IMR-90 (cell line): ENCODE measurements around the gene SPATC1L. TPM values are rescaled to one million over a fixed set of nuclear protein-coding genes. Genes with fewer than 3 reads are reported as not detected.

ENCODE experiments used
- ATAC-seq: fragments of 200-7000 bp; cut with Tn5 transposase; 2 replicates; pipeline ENCODE4 v1.9.1; 2020; ENCODE audit warnings: low read depth, mild to moderate bottlenecking, moderate library complexity
- BruUV-seq: library from RNA; stranded (reverse); fragments of 400-500 nt; replicated peaks from 2 replicates; lab custom pipeline; 2021; lab: Mats Ljungman, UMichigan
- CTCF ChIA-PET: fragments of 300-600 bp; formaldehyde crosslinking; extraction: SDS; loops from one replicate; lab custom pipeline; 2021; ENCODE audit warnings: antibody characterized with exemption; lab: Yijun Ruan, JAX
- POLR2A ChIA-PET: fragments of 300-600 bp; sonication (Branson Sonifier 250); formaldehyde crosslinking; loops from one replicate; lab custom pipeline; 2022; ENCODE audit warnings: antibody characterized with exemption; ENCODE audit not compliant: unreplicated experiment; lab: Charles Lee
- DNase-seq: peaks from one replicate; pipeline ENCODE4 v3.0.0; 2013
- H2AFZ ChIP-seq: replicated peaks from 2 replicates; pipeline ENCODE3; 2013; ENCODE audit warnings: low read length, mild to moderate bottlenecking; ENCODE audit not compliant: poor library complexity
- H2AK5ac ChIP-seq: 2 replicates; pipeline ENCODE4 v1.6.1; 2013; ENCODE audit warnings: low read depth, low read length, inconsistent platforms
- H2AK9ac ChIP-seq: replicated peaks from 2 replicates; pipeline ENCODE3; 2013; ENCODE audit warnings: mild to moderate bottlenecking, low read depth, low read length, moderate library complexity; ENCODE audit not compliant: poor library complexity
- H2BK120ac ChIP-seq: 2 replicates; pipeline ENCODE4 v1.6.1; 2013; ENCODE audit warnings: low read depth, low read length, inconsistent platforms
- H2BK15ac ChIP-seq: 3 replicates; pipeline ENCODE4 v1.6.1; 2013; ENCODE audit warnings: low read depth, low read length, inconsistent platforms
- H2BK20ac ChIP-seq: 2 replicates; pipeline ENCODE4 v1.6.1; 2013; ENCODE audit warnings: low read depth, mild to moderate bottlenecking, inconsistent platforms, low read length, moderate library complexity
- H2BK5ac ChIP-seq: 2 replicates; pipeline ENCODE4 v1.6.1; 2013; ENCODE audit warnings: mild to moderate bottlenecking, low read depth, low read length, inconsistent platforms; ENCODE audit not compliant: poor library complexity, severe bottlenecking
- H3K14ac ChIP-seq: replicated peaks from 2 replicates; pipeline ENCODE4 v1.6.1; 2013; ENCODE audit warnings: low read depth, low read length, inconsistent platforms
- H3K18ac ChIP-seq: 2 replicates; pipeline ENCODE4 v1.6.1; 2013; ENCODE audit warnings: low read depth, low read length, control low read depth
- H3K23ac ChIP-seq: 2 replicates; pipeline ENCODE4 v1.6.1; 2013; ENCODE audit warnings: low read depth, low read length, inconsistent platforms
- H3K27ac ChIP-seq: 2 replicates; pipeline ENCODE4 v1.5.1; 2013; ENCODE audit warnings: mild to moderate bottlenecking, control low read depth, low read length; ENCODE audit not compliant: insufficient read depth
- H3K27me3 ChIP-seq: 2 replicates; pipeline ENCODE4 v1.6.1; 2013; ENCODE audit warnings: low read length; ENCODE audit not compliant: control insufficient read depth, insufficient read depth
- H3K36me3 ChIP-seq: 2 replicates; pipeline ENCODE4 v1.6.1; 2013; ENCODE audit warnings: low read length, mixed read lengths; ENCODE audit not compliant: control insufficient read depth, insufficient read depth
- H3K4ac ChIP-seq: 2 replicates; pipeline ENCODE4 v1.6.1; 2013; ENCODE audit warnings: low read depth, low read length, inconsistent platforms
- H3K4me1 ChIP-seq: 2 replicates; pipeline ENCODE4 v1.6.1; 2013; ENCODE audit warnings: low read length, mixed read lengths; ENCODE audit not compliant: control insufficient read depth, insufficient read depth
- H3K4me2 ChIP-seq: 2 replicates; pipeline ENCODE4 v1.6.1; 2013; ENCODE audit warnings: low read depth, mild to moderate bottlenecking, control low read depth, low read length, moderate library complexity
- H3K4me3 ChIP-seq: 2 replicates; pipeline ENCODE4 v1.5.1; 2013; ENCODE audit warnings: low read depth, mild to moderate bottlenecking, control low read depth, low read length, moderate library complexity; ENCODE audit not compliant: insufficient read depth
- H3K56ac ChIP-seq: 2 replicates; pipeline ENCODE4 v1.6.1; 2013; ENCODE audit warnings: low read length, inconsistent platforms; ENCODE audit not compliant: insufficient read depth; ENCODE audit errors: extremely low read depth
- H3K79me1 ChIP-seq, 2 experiments: 2 replicates each; pipeline ENCODE4 v1.6.1; 2013; ENCODE audit warnings: low read length in 2 of 2, inconsistent platforms in 1 of 2, low read depth in 1 of 2
- H3K9ac ChIP-seq: 2 replicates; pipeline ENCODE4 v1.6.1; 2013; ENCODE audit warnings: low read depth, low read length, control low read depth
- H3K9me1 ChIP-seq: 2 replicates; pipeline ENCODE4 v1.6.1; 2013; ENCODE audit warnings: low read length, inconsistent platforms; ENCODE audit not compliant: insufficient read depth
- H3K9me3 ChIP-seq: 2 replicates; pipeline ENCODE4 v1.6.1; 2013; ENCODE audit warnings: low read length; ENCODE audit not compliant: control insufficient read depth, insufficient read depth
- H4K20me1 ChIP-seq: 2 replicates; pipeline ENCODE4 v1.6.1; 2013; ENCODE audit warnings: low read length, inconsistent platforms; ENCODE audit not compliant: insufficient read depth
- H4K5ac ChIP-seq: 2 replicates; pipeline ENCODE4 v1.6.1; 2013; ENCODE audit warnings: mild to moderate bottlenecking, low read depth, low read length, control low read depth
- H4K8ac ChIP-seq, 2 experiments: 2 replicates each; pipeline ENCODE4 v1.6.1; 2013; ENCODE audit warnings: low read depth in 2 of 2, low read length in 2 of 2, control low read depth in 1 of 2, inconsistent platforms in 1 of 2
- H4K91ac ChIP-seq: 2 replicates; pipeline ENCODE4 v1.6.1; 2013; ENCODE audit warnings: low read depth, low read length, inconsistent platforms; ENCODE audit not compliant: insufficient read depth
- BHLHE40 ChIP-seq: fragments of 150-350 bp; IDR thresholded peaks from 2 replicates; pipeline ENCODE4 v1.6.1; 2016; ENCODE audit warnings: mild to moderate bottlenecking, low read depth, low read length
- CEBPB ChIP-seq: IDR thresholded peaks from 2 replicates; pipeline ENCODE4 v1.6.1; 2012; ENCODE audit warnings: low read depth, low read length, improper control_type of control experiment
- CHD1 ChIP-seq: IDR thresholded peaks from 2 replicates; pipeline ENCODE4 v1.6.1; 2012; ENCODE audit warnings: low read depth, low read length, improper control_type of control experiment
- CTCF ChIP-seq: conservative IDR thresholded peaks from 2 replicates; pipeline ENCODE4 v1.5.1; 2012; ENCODE audit warnings: mild to moderate bottlenecking, low read depth, low read length, improper control_type of control experiment
- ELK1 ChIP-seq: fragments of 150-350 bp; IDR thresholded peaks from 2 replicates; pipeline ENCODE4 v1.6.1; 2016; ENCODE audit warnings: low read depth, mild to moderate bottlenecking, low read length, moderate library complexity, borderline replicate concordance
- FOS ChIP-seq: fragments of 150-350 bp; IDR thresholded peaks from 2 replicates; pipeline ENCODE4 v1.6.1; 2016; ENCODE audit warnings: low read depth, low read length
- MAFK ChIP-seq: IDR thresholded peaks from 2 replicates; pipeline ENCODE4 v1.6.1; 2012; ENCODE audit warnings: low read depth, low read length, improper control_type of control experiment
- MAZ ChIP-seq: IDR thresholded peaks from 2 replicates; pipeline ENCODE4 v1.6.1; 2012; ENCODE audit warnings: low read depth, mild to moderate bottlenecking, low read length, improper control_type of control experiment, moderate library complexity, borderline replicate concordance
- MXI1 ChIP-seq: IDR thresholded peaks from 2 replicates; pipeline ENCODE4 v1.6.1; 2012; ENCODE audit warnings: low read depth, mild to moderate bottlenecking, low read length, moderate library complexity, borderline replicate concordance
- NFE2L2 ChIP-seq: fragments of 150-350 bp; IDR thresholded peaks from 2 replicates; pipeline ENCODE4 v1.6.1; 2016; ENCODE audit warnings: low read depth, mild to moderate bottlenecking, low read length
- POLR2A ChIP-seq: IDR thresholded peaks from 2 replicates; pipeline ENCODE4 v1.6.1; 2012; ENCODE audit warnings: mild to moderate bottlenecking, low read depth, low read length
- RAD21 ChIP-seq: IDR thresholded peaks from 2 replicates; pipeline ENCODE4 v1.6.1; 2012; ENCODE audit warnings: low read length, improper control_type of control experiment
- RCOR1 ChIP-seq: IDR thresholded peaks from 2 replicates; pipeline ENCODE4 v1.6.1; 2012; ENCODE audit warnings: mild to moderate bottlenecking, low read length, improper control_type of control experiment; ENCODE audit not compliant: insufficient replicate concordance
- RFX5 ChIP-seq: IDR thresholded peaks from 2 replicates; pipeline ENCODE4 v1.8.0; 2012; ENCODE audit warnings: low read depth, mild to moderate bottlenecking, low read length, moderate library complexity
- SMC3 ChIP-seq: fragments of 150-350 bp; IDR thresholded peaks from 2 replicates; pipeline ENCODE4 v1.6.1; 2016; ENCODE audit warnings: low read depth, mild to moderate bottlenecking, antibody characterized with exemption, low read length, moderate library complexity
- WGBS, 2 experiments: methylation state at CpG; one replicate each; pipeline versions ENCODE4 v1.1.5 to v1.1.7; 2013; ENCODE audit warnings: missing lambda C conversion rate in 2 of 2; ENCODE audit not compliant: insufficient read length in 1 of 2; ENCODE audit errors: extremely low coverage in 2 of 2; 5-methylcytosine and 5-hydroxymethylcytosine counted together
- dilution Hi-C: fragments of 300-500 bp; cut with HindIII; formaldehyde crosslinking; loops from one replicate; pipeline ENCODE4 v1.14.3; 2018; ENCODE audit warnings: low sequenced_read_pairs; ENCODE audit not compliant: unreplicated experiment
- in situ Hi-C: fragments of 300-500 bp; cut with MboI; formaldehyde crosslinking; loops from 3 replicates; pipeline ENCODE4 v1.14.3; 2019; ENCODE audit warnings: low sequenced_read_pairs, inconsistent platforms, mixed read lengths
- intact Hi-C: fragments of 100-400 bp; cut with micrococcal nuclease; formaldehyde crosslinking; loops from 2 replicates; pipeline ENCODE4 v1.10.0; 2022
- polyA plus RNA-seq, 3 experiments: library from polyadenylated mRNA; depleted of rRNA; stranded (reverse); fragments of >200 nt; gene quantifications; 2 replicates each; pipeline ENCODE4 v1.2.3, GENCODE V29; 2012; ENCODE audit warnings: low replicate concordance in 1 of 3
- total RNA-seq: library from RNA; depleted of rRNA; stranded (reverse); fragments of >200 nt; gene quantifications from 2 replicates; pipeline ENCODE4 v1.2.3, GENCODE V29; 2012

Gene SPATC1L
- total and polyA plus RNA-seq, 2 of the 4 experiments (the other 2 are of a cell fraction), result 3.8 to 17.2 TPM

GRCh38 chr21:46226920-46227599 is 42.8 kb upstream of the SPATC1L start:
- Histone ChIP-seq H4K5ac (no peak overlapping the region), H2BK15ac (no peak overlapping the region), H2AFZ (peak overlapping the region; percentile 9), H3K79me1 (peaks cover 9 to 64% of the 10 kb centered on the region in 2 experiments; a peak in 3 of 4 replicates), H3K23ac (peak overlapping the region; percentile 39; the same call in 1 of the 2 replicates), H3K4me3 (peak overlapping the region; percentile 98), H3K4ac (peak overlapping the region; percentile 22; the same call in 1 of the 2 replicates), H4K8ac (no peak overlapping the region), H3K56ac (no peak overlapping the region), H3K9me1 (peaks cover 13% of the 10 kb centered on the region), H3K36me3 (peaks cover 9% of the 10 kb centered on the region), H3K9ac (peak overlapping the region; percentile 77), H2AK5ac (peak overlapping the region; percentile 61), H2BK5ac (no peak overlapping the region), H4K91ac (no peak overlapping the region), H2BK120ac (no peak overlapping the region), H3K27me3 (no peaks in the 10 kb centered on the region), H2AK9ac (peak overlapping the region; percentile 93), H3K9me3 (no peaks in the 10 kb centered on the region), H4K20me1 (peaks cover 28% of the 10 kb centered on the region; the same call in 1 of the 2 replicates), H3K4me2 (peak overlapping the region; percentile 82), H3K14ac (peak overlapping the region; percentile 69), H2BK20ac (no peak overlapping the region), H3K27ac (no peak overlapping the region), H3K18ac (no peak overlapping the region), H3K4me1 (peaks cover 13% of the 10 kb centered on the region)
- ChIA-PET CTCF (no interaction called here), POLR2A (no interaction called here)
- no CpG with 5 or more reads among the region's 4 CpGs for WGBS, 2 experiments
- in situ Hi-C loops (no loop called here), dilution Hi-C loops (no loop called here), intact Hi-C loops (loop anchor here (2.0 kb wide), 1 partner anchor 254 kb away; no protein-coding TSS in a partner anchor)
- peak; percentile 78 for DNase-seq
- ATAC-seq, result no peak
- TF ChIP-seq ELK1, result no peak
- TF ChIP-seq RCOR1, result no peak
- peak; percentile 60; the same call in 1 of the 2 replicates for TF ChIP-seq CEBPB
- no peak for TF ChIP-seq RAD21
- no peak for TF ChIP-seq RFX5
- no peak for TF ChIP-seq MXI1
- TF ChIP-seq MAZ, result no peak
- TF ChIP-seq CHD1, result no peak
- TF ChIP-seq CTCF, result no peak
- no peak for TF ChIP-seq FOS
- TF ChIP-seq BHLHE40, result no peak
- peak; percentile 52; the same call in 1 of the 2 replicates for TF ChIP-seq POLR2A
- no peak for TF ChIP-seq MAFK
- TF ChIP-seq NFE2L2, result no peak
- no peak for TF ChIP-seq SMC3
- BruUV-seq, result no TSS peak
